ENCODE data around the gene SLC18A3. TPM values are rescaled to one million over a fixed set of nuclear protein-coding genes. Genes with fewer than 3 reads are reported as not detected.

Gene SLC18A3
- total RNA-seq, 1 experiment from 2014 or later = not detected

- Histone ChIP-seq H3K79me2 (ENCODE audit: insufficient read depth, low read length) (no peaks in the 10 kb centered on the region), H3T11ph (ENCODE audit: low read length) (no peak overlapping the region), H2BK12ac (ENCODE audit: insufficient read length, low read depth, low read length) (no peak overlapping the region), H3K27ac (ENCODE audit: insufficient read length, low read depth, low read length) (no peak overlapping the region), H3K23ac (ENCODE audit: insufficient read length, low read depth, low read length) (no peak overlapping the region), H3K4ac (ENCODE audit: low read depth, low read length) (no peak overlapping the region), H4K20me1 (ENCODE audit: control insufficient read depth, insufficient read depth, insufficient read length) (no peaks in the 10 kb centered on the region), H4K91ac (ENCODE audit: insufficient read length, low read depth, low read length) (no peak overlapping the region), H2AK5ac (ENCODE audit: insufficient read length, low read length) (no peak overlapping the region), H2BK120ac (ENCODE audit: low read depth, low read length, poor library complexity, severe bottlenecking) (no peak overlapping the region), H3K56ac (ENCODE audit: insufficient read length, low read depth, low read length) (no peak overlapping the region), H2BK20ac (ENCODE audit: low read depth, low read length, poor library complexity, severe bottlenecking) (no peak overlapping the region), H3K79me1 (ENCODE audit: insufficient read depth, low read depth, low read length, poor library complexity, severe bottlenecking) (no peaks in the 10 kb centered on the region), H3K14ac (ENCODE audit: insufficient read depth, low read length) (no peak overlapping the region), H3K18ac (ENCODE audit: insufficient read length, low read depth, low read length) (no peak overlapping the region), H3K4me1 (ENCODE audit: insufficient read depth, low read length) (no peaks in the 10 kb centered on the region), H2BK15ac (ENCODE audit: low read depth, low read length) (no peak overlapping the region), H3K9ac (ENCODE audit: extremely low read depth, insufficient read length, low read length) (no peak overlapping the region), H4K5ac (ENCODE audit: insufficient read length, low read depth, low read length) (no peak overlapping the region), H3K4me2 (ENCODE audit: insufficient read depth, insufficient read length, low read length) (no peak overlapping the region), H2AFZ (ENCODE audit: low read length) (no peak overlapping the region), H3K9me3 (ENCODE audit: control insufficient read depth, low read depth, low read length) (no peaks in the 10 kb centered on the region), H3K23me2 (ENCODE audit: insufficient read length, low read depth, low read length, poor library complexity, severe bottlenecking) (no peaks in the 10 kb centered on the region), H2BK5ac (ENCODE audit: insufficient read length, low read length) (no peak overlapping the region), H3K27me3 (ENCODE audit: insufficient read depth, low read length) (peaks cover 26% of the 10 kb centered on the region), H4K8ac (replicated peaks; ENCODE audit: insufficient read length, low read depth, low read length) (no peak overlapping the region)
- WGBS (ENCODE audit: extremely low coverage, insufficient read length, low lambda C conversion rate) = no CpG with 5 or more reads among the region's 10 CpGs
- Mint-ChIP-seq H3K4me1 (peaks cover 4 to 14% of the 10 kb centered on the region in 2 experiments), H3K27ac (no peak overlapping the region), H3K36me3 (ENCODE audit: insufficient read depth in 1 of 3, low read depth in 3 of 3) (no peaks in the 10 kb centered on the region), H3K4me3 (no peak overlapping the region), H3K9me3 (no peaks in the 10 kb centered on the region), H3K27me3 (ENCODE audit: low read depth) (peaks cover 88% of the 10 kb centered on the region)
- peak; percentile 71 for DNase-seq
- TF ChIP-seq, protein P1, sequence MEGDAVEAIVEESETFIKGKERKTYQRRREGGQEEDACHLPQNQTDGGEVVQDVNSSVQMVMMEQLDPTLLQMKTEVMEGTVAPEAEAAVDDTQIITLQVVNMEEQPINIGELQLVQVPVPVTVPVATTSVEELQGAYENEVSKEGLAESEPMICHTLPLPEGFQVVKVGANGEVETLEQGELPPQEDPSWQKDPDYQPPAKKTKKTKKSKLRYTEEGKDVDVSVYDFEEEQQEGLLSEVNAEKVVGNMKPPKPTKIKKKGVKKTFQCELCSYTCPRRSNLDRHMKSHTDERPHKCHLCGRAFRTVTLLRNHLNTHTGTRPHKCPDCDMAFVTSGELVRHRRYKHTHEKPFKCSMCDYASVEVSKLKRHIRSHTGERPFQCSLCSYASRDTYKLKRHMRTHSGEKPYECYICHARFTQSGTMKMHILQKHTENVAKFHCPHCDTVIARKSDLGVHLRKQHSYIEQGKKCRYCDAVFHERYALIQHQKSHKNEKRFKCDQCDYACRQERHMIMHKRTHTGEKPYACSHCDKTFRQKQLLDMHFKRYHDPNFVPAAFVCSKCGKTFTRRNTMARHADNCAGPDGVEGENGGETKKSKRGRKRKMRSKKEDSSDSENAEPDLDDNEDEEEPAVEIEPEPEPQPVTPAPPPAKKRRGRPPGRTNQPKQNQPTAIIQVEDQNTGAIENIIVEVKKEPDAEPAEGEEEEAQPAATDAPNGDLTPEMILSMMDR (conservative IDR thresholded peaks at IDR 0.05) = peak; percentile 51
Measured at GRCh38 chr10:49619613-49620012, 9.5 kb downstream of the SLC18A3 start.

Measured in H9 (cell line).